Upper lobe of right lung (tissue), 1 donor: ENCODE results near the gene SYNPO. TPM values are rescaled to one million over a fixed set of nuclear protein-coding genes. Genes with fewer than 3 reads are reported as not detected.

Source experiments
- ATAC-seq: fragments of 200-7000 bp; cut with Tn5 transposase; one replicate; pipeline ENCODE4 v1.9.1; 2020; ENCODE audit warnings: mild to moderate bottlenecking, moderate library complexity
- DNase-seq: peaks from one replicate; pipeline ENCODE4 v3.0.0-alpha.2; 2020
- H3K27ac ChIP-seq: fragments of 200-600 bp; one replicate; pipeline ENCODE4 v1.8.0; 2022
- H3K27me3 ChIP-seq: fragments of 200-600 bp; one replicate; pipeline ENCODE4 v1.8.0; 2022; ENCODE audit warnings: mild to moderate bottlenecking
- H3K36me3 ChIP-seq: fragments of 200-600 bp; one replicate; pipeline ENCODE4 v1.8.0; 2022
- H3K4me1 ChIP-seq: fragments of 200-600 bp; one replicate; pipeline ENCODE4 v1.8.0; 2022
- H3K4me3 ChIP-seq: fragments of 200-600 bp; one replicate; pipeline ENCODE4 v1.8.0; 2022; ENCODE audit warnings: mild to moderate bottlenecking
- H3K9me3 ChIP-seq: fragments of 200-600 bp; one replicate; pipeline ENCODE4 v1.8.0; 2022
- CTCF ChIP-seq: fragments of 200-600 bp; IDR thresholded peaks from one replicate; pipeline ENCODE4 v1.8.0; 2022; ENCODE audit warnings: antibody characterized with exemption
- intact Hi-C: fragments of 100-400 bp; cut with DNase I; formaldehyde crosslinking; loops from one replicate; pipeline ENCODE4 v1.11.0; 2022
- total RNA-seq: library from RNA; stranded (reverse); fragmentation: NEBNext Ultra II Directional; extraction: Animal tissue kit (Norgen Biotek cat#: 25700); gene quantifications from one replicate; pipeline ENCODE4 v1.2.1, GENCODE V29; 2021
- donor health status: DM: no; HTN: yes; CAD: no; lungs with severe emphysema.

SYNPO gene
- total RNA-seq, 1 donor from 2014 or later = 151 TPM

GRCh38 chr5:150649108-150650020, 8.9 kb downstream of the SYNPO start:
- no peak overlapping the region for H3K27ac ChIP-seq
- DNase-seq (no peak), ATAC-seq (no peak)
- H3K4me1 ChIP-seq = peaks cover 29% of the 10 kb centered on the region
- no peak for TF ChIP-seq CTCF
- intact Hi-C loops = no loop called here
- no peaks in the 10 kb centered on the region for H3K9me3 ChIP-seq
- no peaks in the 10 kb centered on the region for H3K27me3 ChIP-seq
- H3K36me3 ChIP-seq = peaks cover 32% of the 10 kb centered on the region
- H3K4me3 ChIP-seq = no peak overlapping the region

GRCh38 chr5:150650021-150651006, 9.9 kb downstream of the SYNPO start:
- ATAC-seq (no peak), DNase-seq (peak; percentile 52)
- Histone ChIP-seq H3K4me3 (no peak overlapping the region), H3K27ac (no peak overlapping the region), H3K27me3 (no peaks in the 10 kb centered on the region), H3K9me3 (no peaks in the 10 kb centered on the region), H3K4me1 (peaks cover 19% of the 10 kb centered on the region), H3K36me3 (peaks cover 32% of the 10 kb centered on the region)
- TF ChIP-seq CTCF = no peak
- intact Hi-C loops = no loop called here

- H3K27me3 ChIP-seq = no peaks in the 10 kb centered on the region
- intact Hi-C loops = no loop called here
Measured at GRCh38 chr5:150651382-150651781, 10.9 kb downstream of the SYNPO start.

GRCh38 chr5:150651924-150652671, 11.6 kb downstream of the SYNPO start:
- peak overlapping the region; percentile 24 for H3K27ac ChIP-seq
- no peak for DNase-seq
- intact Hi-C loops = no loop called here

More at GRCh38 chr5:150651382-150651781, 10.9 kb downstream of the SYNPO start:
- Histone ChIP-seq H3K9me3 (no peaks in the 10 kb centered on the region), H3K36me3 (peaks cover 32% of the 10 kb centered on the region), H3K27ac (no peak overlapping the region), H3K4me1 (peaks cover 20% of the 10 kb centered on the region), H3K4me3 (no peak overlapping the region)
- no peak for TF ChIP-seq CTCF
- ATAC-seq (peak; percentile 8), DNase-seq (no peak)

More at GRCh38 chr5:150651924-150652671, 11.6 kb downstream of the SYNPO start:
- no peak for TF ChIP-seq CTCF
- Histone ChIP-seq H3K9me3 (no peaks in the 10 kb centered on the region), H3K27me3 (no peaks in the 10 kb centered on the region), H3K36me3 (peaks cover 32% of the 10 kb centered on the region), H3K4me1 (peaks cover 24% of the 10 kb centered on the region), H3K4me3 (no peak overlapping the region)
- no peak for ATAC-seq
